K562 (cell line): ENCODE data around the gene MAPT. TPM values are rescaled to one million over a fixed set of nuclear protein-coding genes. Genes with fewer than 3 reads are reported as not detected.

Experiments used
- ATAC-seq: fragments of 200-7000 bp; cut with Tn5 transposase; 3 replicates; pipeline ENCODE4 v1.9.1; 2020; ENCODE audit warnings: moderate library complexity
- BruUV-seq: library from RNA; stranded (reverse); fragments of 400-500 nt; replicated peaks from 2 replicates; lab custom pipeline; 2021; lab: Mats Ljungman, UMichigan
- CTCF ChIA-PET: fragments of 300-600 bp; formaldehyde crosslinking; extraction: SDS; loops from one replicate; lab custom pipeline; 2021; ENCODE audit warnings: low intra/inter-chr PET ratio; lab: Yijun Ruan, JAX
- POLR2A ChIA-PET: fragments of 300-600, 350-650 bp; sonication (Branson Sonifier 250); formaldehyde crosslinking; extraction: SDS; loops from one replicate; lab custom pipeline; 2021; ENCODE audit warnings: antibody characterized with exemption, inconsistent platforms; lab: Yijun Ruan, JAX
- DNase-seq, 4 experiments: peaks; one replicate each; pipeline versions ENCODE4 v3.0.0 to v3.0.0-alpha.2; 2011 to 2018; ENCODE audit warnings: low spot score in 3 of 4, mixed read lengths in 3 of 4; ENCODE audit errors: extremely low read depth in 1 of 4
- FAIRE-seq: peaks from 2 replicates; lab custom pipeline; 2011; peaks lifted over from hg19 to GRCh38; lab: Jason Lieb, UNC
- H2AFZ ChIP-seq: 2 replicates; pipeline ENCODE4 v1.6.0; 2011; ENCODE audit warnings: low read depth, low read length, control low read depth, inconsistent platforms
- H3K27ac ChIP-seq: fragments of 200-600 bp; 3 replicates; pipeline ENCODE4 v1.8.0; 2011; ENCODE audit warnings: low read depth, mild to moderate bottlenecking, control low read depth, inconsistent platforms, low read length, moderate library complexity, mixed read lengths; ENCODE audit errors: extremely low read depth
- H3K27me3 ChIP-seq, 2 experiments: fragments of 300-600 bp in 1 of 2; 2 replicates in 1 of 2; 3 replicates in 1 of 2; pipeline versions ENCODE4 v1.6.0 to v1.8.0; 2011; ENCODE audit warnings: inconsistent platforms in 2 of 2, low read length in 2 of 2, mild to moderate bottlenecking in 1 of 2, mixed read lengths in 1 of 2, moderate library complexity in 1 of 2; ENCODE audit not compliant: control insufficient read depth in 2 of 2, insufficient read depth in 2 of 2
- H3K36me3 ChIP-seq: fragments of 300-600 bp; 3 replicates; pipeline ENCODE4 v1.8.0; 2011; ENCODE audit warnings: mild to moderate bottlenecking, low read length, inconsistent platforms; ENCODE audit not compliant: control insufficient read depth, insufficient read depth
- H3K4me1 ChIP-seq, 2 experiments: fragments of 200-600 bp in 1 of 2; replicated peaks in 1 of 2; 2 replicates in 1 of 2; 3 replicates in 1 of 2; pipeline versions ENCODE4 v1.5.1 to v1.8.0; 2011; ENCODE audit warnings: inconsistent platforms in 2 of 2, low read length in 2 of 2, mild to moderate bottlenecking in 1 of 2, mixed read lengths in 1 of 2, moderate library complexity in 1 of 2; ENCODE audit not compliant: control insufficient read depth in 2 of 2, insufficient read depth in 2 of 2
- H3K4me2 ChIP-seq: 2 replicates; pipeline ENCODE4 v1.6.1; 2011; ENCODE audit warnings: low read length, control low read depth, inconsistent platforms, mixed read lengths; ENCODE audit not compliant: insufficient read depth
- H3K4me3 ChIP-seq: fragments of 200-600 bp; sonication (generic), shearing (Covaris generic); 2 replicates; pipeline ENCODE4 v1.5.1; 2016; ENCODE audit warnings: control low read depth, inconsistent platforms
- H3K79me2 ChIP-seq: fragments of 200-600 bp; 3 replicates; pipeline ENCODE4 v1.8.0; 2011; ENCODE audit warnings: low read length, inconsistent platforms; ENCODE audit not compliant: control insufficient read depth, insufficient read depth
- H3K9ac ChIP-seq, 2 experiments: 2 replicates each; pipeline versions ENCODE4 v1.6.0 to v1.6.1; 2011; ENCODE audit warnings: low read depth in 2 of 2, low read length in 2 of 2, control low read depth in 1 of 2, inconsistent platforms in 1 of 2, mild to moderate bottlenecking in 1 of 2, mixed read lengths in 1 of 2; ENCODE audit not compliant: insufficient read depth in 1 of 2
- H3K9me1 ChIP-seq: one replicate; pipeline ENCODE4 v1.6.0; 2011; ENCODE audit warnings: inconsistent platforms, mild to moderate bottlenecking, low read length, moderate library complexity; ENCODE audit not compliant: control insufficient read depth, insufficient read depth
- H3K9me3 ChIP-seq: replicated peaks from 2 replicates; pipeline ENCODE4 v1.5.1; 2011; ENCODE audit warnings: low read depth, low read length, inconsistent platforms; ENCODE audit not compliant: control insufficient read depth, insufficient read depth
- H4K20me1 ChIP-seq: replicated peaks from 2 replicates; pipeline ENCODE4 v1.6.1; 2011; ENCODE audit warnings: low read length, inconsistent platforms, mixed read lengths; ENCODE audit not compliant: control insufficient read depth, insufficient read depth
- ETS2 ChIP-seq: IDR thresholded peaks from 2 replicates; pipeline ENCODE4 v1.6.1; 2016; ENCODE audit warnings: borderline replicate concordance, missing genetic modification characterization, mild to moderate bottlenecking, moderate library complexity, missing compliant biosample characterization; ENCODE audit not compliant: poor library complexity, severe bottlenecking
- HBP1 ChIP-seq: fragments of 450-650 bp; formaldehyde crosslinking; IDR thresholded peaks from 2 replicates; pipeline ENCODE4 v1.4.0; 2022; ENCODE audit warnings: missing genetic modification characterization
- MTF1 ChIP-seq: fragments of 250-450 bp; sonication (Bioruptor Pico); IDR thresholded peaks from 2 replicates; pipeline ENCODE4 v1.9.0; 2021; ENCODE audit warnings: moderate library complexity, mild to moderate bottlenecking, inconsistent platforms, borderline replicate concordance
- NEUROD1 ChIP-seq: fragments of 150-350 bp; IDR thresholded peaks from 2 replicates; pipeline ENCODE4 v1.6.1; 2014; ENCODE audit warnings: borderline replicate concordance, low read length, low read depth; ENCODE audit not compliant: partially characterized antibody
- NR1H2 ChIP-seq: sonication (generic); formaldehyde crosslinking; IDR thresholded peaks from 2 replicates; pipeline ENCODE4 v1.4.0; 2020; ENCODE audit warnings: mild to moderate bottlenecking, missing genetic modification reagents
- PHF20 ChIP-seq: fragments of 450-650 bp; IDR thresholded peaks from 2 replicates; pipeline ENCODE4 v1.6.1; 2018; ENCODE audit not compliant: partially characterized antibody
- PPARD ChIP-seq: fragments of 250-450 bp; sonication (Bioruptor Pico); IDR thresholded peaks from 2 replicates; pipeline ENCODE4 v1.8.0; 2022; ENCODE audit warnings: inconsistent platforms, mild to moderate bottlenecking, moderate library complexity
- RFX5 ChIP-seq: IDR thresholded peaks from 2 replicates; pipeline ENCODE4 v1.6.1; 2011; ENCODE audit warnings: low read depth, mild to moderate bottlenecking, improper control_type of control experiment, low read length
- SIN3B ChIP-seq: fragments of 450-650 bp; IDR thresholded peaks from 2 replicates; pipeline ENCODE4 v1.6.1; 2017; ENCODE audit warnings: low read depth, mild to moderate bottlenecking, moderate library complexity
- TFE3 ChIP-seq: fragments of 450-650 bp; formaldehyde crosslinking; IDR thresholded peaks from 2 replicates; pipeline ENCODE4 v1.4.0; 2020; ENCODE audit warnings: mild to moderate bottlenecking, mixed read lengths
- ZNF639 ChIP-seq, 2 experiments: fragments of 200-800 bp in 1 of 2; sonication (Bioruptor generic) in 1 of 2; sonication (generic) in 1 of 2; formaldehyde crosslinking in 1 of 2; IDR thresholded peaks in 1 of 2; conservative IDR thresholded peaks in 1 of 2; 2 replicates each; pipeline versions ENCODE4 v1.5.0 to v1.6.1; 2016 to 2020; ENCODE audit warnings: missing compliant biosample characterization in 1 of 2, missing genetic modification characterization in 1 of 2, missing genetic modification reagents in 1 of 2
- WGBS: fragments of 100-300 bp; shearing (Covaris generic); methylation state at CpG from one replicate; pipeline ENCODE4 v1.1.6; 2016; ENCODE audit warnings: low coverage, mixed read lengths; ENCODE audit not compliant: insufficient coverage; ENCODE audit errors: missing lambda C conversion rate; 5-methylcytosine and 5-hydroxymethylcytosine counted together
- in situ Hi-C: fragments of 300-500 bp; cut with MboI; formaldehyde crosslinking; loops from 4 replicates; pipeline ENCODE4 v1.15.0; 2018; ENCODE audit warnings: inconsistent platforms, mixed read lengths
- intact Hi-C: fragments of 100-400 bp; cut with micrococcal nuclease; formaldehyde crosslinking; loops from 2 replicates; pipeline ENCODE4 v1.14.2; 2022
- polyA plus RNA-seq, 8 experiments: library from polyadenylated mRNA; depleted of rRNA in 4 of 8; stranded (reverse) in 5 of 8; unstranded in 3 of 8; fragments of >200 nt; fragmentation: Nextera tagmentation in 2 of 8; fragmentation: Illumina TruSeq in 1 of 8; extraction: Ambion mirVana in 2 of 8; extraction: Trizol in 1 of 8; gene quantifications; 2 replicates each; pipeline versions ENCODE4 v1.2.1 to v1.2.3, GENCODE V29; 2011 to 2014; ENCODE audit warnings: inconsistent platforms in 1 of 8, missing spikeins in 1 of 8
- total RNA-seq, 7 experiments: library from RNA; depleted of rRNA in 6 of 7; stranded (reverse); fragments of >200 nt in 6 of 7; fragmentation: Illumina TruSeq in 2 of 7; extraction: Trizol in 2 of 7; gene quantifications; 2 replicates each; pipeline versions ENCODE4 v1.2.1 to v1.2.3, GENCODE V29; 2011 to 2021; ENCODE audit warnings: low replicate concordance in 1 of 7

MAPT gene
- total and polyA plus RNA-seq, 9 of the 15 experiments (the other 6 are each of a cell fraction or from before 2014, with no cell fraction given): 0.04 to 1.1 (median 0.36) TPM

GRCh38 chr17:46060461-46060860 lies 166.1 kb downstream of the MAPT start:
- Histone ChIP-seq H2AFZ (no peak overlapping the region), H3K36me3 (peaks cover 59% of the 10 kb centered on the region), H3K9me3 (no peaks in the 10 kb centered on the region), H3K9me1 (no peaks in the 10 kb centered on the region), H3K4me2 (no peak overlapping the region), H3K27me3 (no peaks in the 10 kb centered on the region), H4K20me1 (no peaks in the 10 kb centered on the region), H3K4me3 (no peak overlapping the region), H3K4me1 (peaks cover 0 to 5% of the 10 kb centered on the region in 2 experiments; a peak in 2 of 5 replicates), H3K9ac (no peak overlapping the region), H3K79me2 (peaks cover 26% of the 10 kb centered on the region), H3K27ac (no peak overlapping the region)
- in situ Hi-C loops (no loop called here), intact Hi-C loops (loop anchor here (5.0 kb wide), 1 partner anchor 152 kb away; no protein-coding TSS in a partner anchor)
- TF ChIP-seq MTF1 (CRISPR knock-in tag): no peak
- TF ChIP-seq PPARD (CRISPR knock-in tag): no peak
- TF ChIP-seq TFE3 (CRISPR knock-in tag): no peak
- no peak for TF ChIP-seq NR1H2
- no peak for TF ChIP-seq ETS2 (tag)
- no peak for TF ChIP-seq PHF20
- TF ChIP-seq RFX5: no peak
- TF ChIP-seq NEUROD1: no peak
- no peak for TF ChIP-seq SIN3B
- no peak for TF ChIP-seq HBP1
- TF ChIP-seq ZNF639 (CRISPR knock-in tag; conservative IDR thresholded peaks at IDR 0.05 in 1 of 2, IDR thresholded peaks at IDR 0.05 in 1 of 2): no peak
- no peak for FAIRE-seq
- no TSS peak for BruUV-seq
- no peak for DNase-seq
- CTCF ChIA-PET: interaction anchor here (0.6 kb wide), 1 partner anchor 16 kb away, joined by 3 read pairs; no protein-coding TSS in a partner anchor
- ATAC-seq: no peak
- WGBS: 88% methylated on average over 2 of the region's 2 CpGs
- POLR2A ChIA-PET: interaction anchor here (1.2 to 1.6 kb wide), 2 partner anchors 8 to 23 kb away, joined by 4 read pairs; no protein-coding TSS in a partner anchor
